AG10803 (cell line): ENCODE results near the gene AP1G2.

Experiments
- DNase-seq: peaks from one replicate; pipeline ENCODE4 v3.0.0; 2010; ENCODE audit warnings: low read depth
- H3K4me3 ChIP-seq: 2 replicates; pipeline ENCODE4 v1.5.1; 2011; ENCODE audit warnings: mild to moderate bottlenecking, low read length, control low read depth
- TF ChIP-seq, protein P1 (sequence below): conservative IDR thresholded peaks from 2 replicates; pipeline ENCODE4 v1.5.1; 2011; ENCODE audit warnings: mild to moderate bottlenecking, low read length, control low read depth, inconsistent platforms

Gene AP1G2, protein sequence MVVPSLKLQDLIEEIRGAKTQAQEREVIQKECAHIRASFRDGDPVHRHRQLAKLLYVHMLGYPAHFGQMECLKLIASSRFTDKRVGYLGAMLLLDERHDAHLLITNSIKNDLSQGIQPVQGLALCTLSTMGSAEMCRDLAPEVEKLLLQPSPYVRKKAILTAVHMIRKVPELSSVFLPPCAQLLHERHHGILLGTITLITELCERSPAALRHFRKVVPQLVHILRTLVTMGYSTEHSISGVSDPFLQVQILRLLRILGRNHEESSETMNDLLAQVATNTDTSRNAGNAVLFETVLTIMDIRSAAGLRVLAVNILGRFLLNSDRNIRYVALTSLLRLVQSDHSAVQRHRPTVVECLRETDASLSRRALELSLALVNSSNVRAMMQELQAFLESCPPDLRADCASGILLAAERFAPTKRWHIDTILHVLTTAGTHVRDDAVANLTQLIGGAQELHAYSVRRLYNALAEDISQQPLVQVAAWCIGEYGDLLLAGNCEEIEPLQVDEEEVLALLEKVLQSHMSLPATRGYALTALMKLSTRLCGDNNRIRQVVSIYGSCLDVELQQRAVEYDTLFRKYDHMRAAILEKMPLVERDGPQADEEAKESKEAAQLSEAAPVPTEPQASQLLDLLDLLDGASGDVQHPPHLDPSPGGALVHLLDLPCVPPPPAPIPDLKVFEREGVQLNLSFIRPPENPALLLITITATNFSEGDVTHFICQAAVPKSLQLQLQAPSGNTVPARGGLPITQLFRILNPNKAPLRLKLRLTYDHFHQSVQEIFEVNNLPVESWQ

DNA sequence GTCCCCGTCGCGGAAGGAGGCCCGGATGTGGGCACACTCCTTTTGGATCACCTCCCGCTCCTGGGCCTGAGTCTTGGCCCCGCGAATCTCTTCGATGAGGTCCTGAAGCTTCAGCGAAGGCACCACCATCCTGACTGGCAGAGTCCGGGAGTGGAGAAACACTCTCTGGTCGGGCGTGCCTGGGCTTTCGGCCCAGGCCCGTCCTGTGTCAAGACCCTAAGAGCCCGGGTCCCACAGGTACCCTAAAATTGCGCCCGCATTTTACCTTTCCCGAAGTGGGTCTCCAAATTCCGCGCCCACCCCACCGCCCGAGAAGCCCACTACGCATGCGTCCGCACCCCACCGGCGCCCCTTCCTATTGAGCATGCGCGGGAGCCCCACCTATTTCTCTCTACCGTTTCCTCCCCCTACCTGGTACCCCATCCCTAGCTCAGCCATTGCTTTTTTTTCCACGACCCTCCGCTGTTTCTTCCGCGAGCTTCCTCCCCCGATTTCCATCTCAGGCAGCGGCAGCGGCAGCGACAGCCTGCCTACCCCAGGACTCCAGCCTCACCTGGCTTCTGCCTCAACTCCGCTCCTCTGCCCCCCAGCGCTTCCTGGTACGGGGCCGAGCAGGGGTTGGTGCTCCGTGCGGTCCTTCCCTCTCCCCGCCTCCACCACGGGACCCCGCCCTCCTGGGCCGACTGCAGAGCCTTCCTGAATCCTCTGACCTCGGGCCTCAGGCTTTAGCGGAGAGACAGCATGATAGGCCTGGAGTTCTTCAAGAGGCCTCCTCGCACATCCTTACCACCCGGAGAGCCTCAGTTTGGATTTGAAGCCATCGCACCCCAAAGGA, at the start of gene AP1G2:
TSS of gene AP1G2 (minus strand) at position 606 of the 835 bp plus-strand sequence. CDS start at position 129, 477 bp downstream.
- H3K4me3 ChIP-seq: peak within 1 kb of the TSS; percentile 68
- TF ChIP-seq, protein P1, sequence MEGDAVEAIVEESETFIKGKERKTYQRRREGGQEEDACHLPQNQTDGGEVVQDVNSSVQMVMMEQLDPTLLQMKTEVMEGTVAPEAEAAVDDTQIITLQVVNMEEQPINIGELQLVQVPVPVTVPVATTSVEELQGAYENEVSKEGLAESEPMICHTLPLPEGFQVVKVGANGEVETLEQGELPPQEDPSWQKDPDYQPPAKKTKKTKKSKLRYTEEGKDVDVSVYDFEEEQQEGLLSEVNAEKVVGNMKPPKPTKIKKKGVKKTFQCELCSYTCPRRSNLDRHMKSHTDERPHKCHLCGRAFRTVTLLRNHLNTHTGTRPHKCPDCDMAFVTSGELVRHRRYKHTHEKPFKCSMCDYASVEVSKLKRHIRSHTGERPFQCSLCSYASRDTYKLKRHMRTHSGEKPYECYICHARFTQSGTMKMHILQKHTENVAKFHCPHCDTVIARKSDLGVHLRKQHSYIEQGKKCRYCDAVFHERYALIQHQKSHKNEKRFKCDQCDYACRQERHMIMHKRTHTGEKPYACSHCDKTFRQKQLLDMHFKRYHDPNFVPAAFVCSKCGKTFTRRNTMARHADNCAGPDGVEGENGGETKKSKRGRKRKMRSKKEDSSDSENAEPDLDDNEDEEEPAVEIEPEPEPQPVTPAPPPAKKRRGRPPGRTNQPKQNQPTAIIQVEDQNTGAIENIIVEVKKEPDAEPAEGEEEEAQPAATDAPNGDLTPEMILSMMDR: no peak
- DNase-seq: peak; percentile 47

DNA sequence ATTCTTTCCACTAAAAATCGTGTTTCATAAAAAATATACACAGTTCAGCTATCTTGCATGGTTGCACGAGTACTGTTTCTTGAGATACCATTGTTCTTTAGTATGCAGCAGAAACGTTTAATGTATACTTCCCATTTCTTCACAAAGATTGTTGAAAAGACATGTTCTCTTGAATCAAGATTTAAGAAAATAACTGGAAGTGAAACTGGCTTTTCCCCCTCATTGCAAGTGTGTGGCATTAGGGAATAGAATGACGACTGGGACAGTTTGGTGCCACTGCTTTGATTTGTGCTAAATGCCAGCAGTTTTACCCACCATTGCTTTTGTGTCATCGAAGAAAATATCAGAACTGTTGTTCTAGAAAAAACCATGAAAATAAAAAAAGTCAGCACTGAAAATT, 48.3 kb upstream of the AP1G2 start:
- TF ChIP-seq, protein P1: no peak
- no peak for DNase-seq
- no peak overlapping the region for H3K4me3 ChIP-seq

DNA sequence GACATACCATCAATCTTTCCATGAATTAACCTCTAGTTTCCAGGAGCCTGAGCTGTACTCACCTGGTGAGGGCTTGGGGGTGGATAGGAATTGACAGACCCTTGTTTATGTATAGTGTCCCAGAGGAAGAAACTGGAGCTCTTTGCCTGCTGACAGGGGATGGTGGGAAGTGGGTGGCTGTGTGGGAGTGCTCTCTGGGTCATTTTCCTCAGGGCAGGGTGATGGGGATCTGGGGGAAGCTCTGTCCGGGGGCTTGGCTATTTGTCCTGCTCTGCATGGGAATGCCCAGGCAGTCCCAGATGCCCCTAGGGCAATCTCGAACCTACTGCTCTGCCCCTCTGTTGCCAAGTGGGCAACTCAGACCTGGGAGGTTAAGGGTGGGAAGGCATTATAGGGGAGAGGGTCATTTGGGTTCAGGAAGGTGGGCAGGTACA, 46.8 kb upstream of the AP1G2 start:
- TF ChIP-seq, protein P1: no peak
- DNase-seq: no peak
- no peak overlapping the region for H3K4me3 ChIP-seq

DNA sequence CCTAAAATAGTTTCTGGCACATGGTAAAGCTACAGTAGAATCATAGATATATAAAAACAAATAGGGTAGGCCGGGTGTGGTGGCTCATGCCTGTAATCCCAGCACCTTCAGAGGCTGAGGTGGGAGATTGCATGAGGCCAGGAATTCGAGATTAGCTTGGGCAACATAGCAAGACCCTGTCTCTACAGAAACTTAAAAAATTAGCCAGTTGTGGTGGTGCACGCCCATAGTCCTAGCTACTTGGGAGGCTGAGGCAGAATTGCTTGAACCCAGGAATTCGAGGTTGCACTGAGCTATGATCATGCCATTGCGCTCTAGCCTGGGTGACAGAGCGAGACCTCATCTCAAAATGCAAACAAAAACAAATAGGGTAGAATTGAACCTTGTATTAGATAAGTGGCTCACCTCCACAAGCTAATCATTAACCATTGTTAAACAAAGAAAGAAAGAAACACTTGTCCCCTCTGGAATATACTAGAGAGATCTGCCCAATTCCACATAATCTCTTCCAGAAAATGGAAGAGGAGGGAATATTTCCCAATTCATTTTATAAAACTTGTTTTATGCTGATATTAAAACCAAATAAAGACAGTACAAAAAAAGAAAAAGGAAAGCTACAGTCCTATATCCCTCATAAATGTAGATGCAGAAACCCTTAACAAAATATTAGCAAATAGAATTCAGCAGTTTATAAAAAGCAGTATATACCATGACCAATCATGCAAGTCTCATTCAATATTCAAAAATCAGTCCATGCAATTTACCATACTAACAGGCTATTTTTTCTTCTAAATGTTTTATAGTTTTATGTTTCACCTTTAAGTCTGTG, 45.9 kb upstream of the AP1G2 start:
- DNase-seq: no peak
- TF ChIP-seq, protein P1: no peak
- H3K4me3 ChIP-seq: no peak overlapping the region

DNA sequence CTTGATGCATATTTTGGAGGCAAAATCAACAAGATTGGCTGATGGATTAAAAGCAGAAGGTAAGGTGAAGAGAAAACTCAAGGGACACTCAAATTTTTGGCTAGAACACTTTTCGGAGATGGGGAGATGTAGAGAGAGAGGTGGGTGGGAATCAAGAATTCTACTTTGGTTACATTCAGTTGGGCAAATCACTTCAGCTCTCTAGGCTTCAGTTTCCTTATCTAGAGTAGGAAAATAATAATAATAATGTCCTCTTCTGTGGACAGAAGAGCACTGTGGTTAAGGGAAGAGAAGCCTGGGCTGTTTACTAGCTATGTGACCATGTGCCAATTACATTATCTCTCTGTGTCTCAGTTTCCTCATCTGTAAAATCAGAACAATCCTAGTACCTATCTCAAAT, 45.2 kb upstream of the AP1G2 start:
- DNase-seq: no peak
- no peak overlapping the region for H3K4me3 ChIP-seq
- TF ChIP-seq, protein P1: no peak

DNA sequence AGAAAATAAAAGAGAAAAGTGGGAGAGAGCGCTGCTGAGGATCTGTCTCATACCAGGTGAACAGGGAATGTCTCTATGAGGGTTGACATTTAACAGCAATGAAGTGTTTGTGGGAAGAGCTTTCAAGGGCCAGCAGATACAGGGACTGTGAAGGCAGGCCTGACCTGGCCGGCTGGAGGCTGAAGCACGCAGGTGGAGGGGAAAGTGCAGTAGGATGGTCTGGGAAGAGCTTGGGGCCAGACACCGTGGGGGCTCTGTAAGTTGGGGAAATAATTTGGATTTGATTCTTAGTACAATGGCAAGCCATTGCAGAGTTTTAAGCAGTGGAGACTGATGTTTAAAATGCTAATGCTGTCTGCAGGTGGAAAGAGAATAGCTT, 44.8 kb upstream of the AP1G2 start:
- TF ChIP-seq, protein P1: no peak

More for the DNA sequence above, 44.8 kb upstream of the AP1G2 start:
- H3K4me3 ChIP-seq: no peak overlapping the region
- DNase-seq: no peak
